ENCODE measurements around the gene SLC25A5. TPM values are rescaled to one million over a fixed set of nuclear protein-coding genes. Genes with fewer than 3 reads are reported as not detected.

Gene SLC25A5
- total and polyA plus RNA-seq, 10 of the 15 experiments (the other 5 are each of a cell fraction or from before 2014, with no cell fraction given): 361 to 3,863 (median 618) TPM

- TF ChIP-seq CTCF (IDR thresholded peaks at IDR 0.05 in 2 of 3, conservative IDR thresholded peaks at IDR 0.05 in 1 of 3; ENCODE audit: control insufficient read depth in 2 of 3, extremely low read depth in 1 of 3, insufficient read depth in 1 of 3, low read depth in 3 of 3, low read length in 3 of 3): no peak
- no peak for TF ChIP-seq NFIC (IDR thresholded peaks at IDR 0.05; ENCODE audit: low read depth, low read length)
- TF ChIP-seq TARDBP (IDR thresholded peaks at IDR 0.05; ENCODE audit: borderline replicate concordance): no peak
These were observed 49.1 kb upstream of the SLC25A5 start (continued) for GRCh38 chrX:119419146-119419545.

- ATAC-seq: no peak
- H3K27ac ChIP-seq (ENCODE audit: control insufficient read depth, insufficient read depth): no peak overlapping the region
- FAIRE-seq: no peak
- SMC1A ChIA-PET (ENCODE audit: uncharacterized antibody, unreplicated experiment): no interaction called here
- no peak overlapping the region for H2AFZ ChIP-seq (ENCODE audit: control insufficient read depth, low read depth, low read length)
- POLR2A ChIA-PET: no interaction called here
- no peak overlapping the region for H3K4me3 ChIP-seq
- RAD21 ChIA-PET (ENCODE audit: unreplicated experiment): no interaction called here
- no peak overlapping the region for H3K9ac ChIP-seq (ENCODE audit: control insufficient read depth, insufficient read depth, low read length)
- CTCF ChIA-PET: interaction anchor here (2.3 kb wide), 1 partner anchor 12 kb away, joined by 8 read pairs; no protein-coding TSS in a partner anchor
- 69% methylated on average over 2 of the region's 2 CpGs for WGBS (ENCODE audit: insufficient coverage, insufficient replicate concordance, low lambda C conversion rate, missing lambda C conversion rate)
- no TSS peak for BruUV-seq (replicated peaks)
- H4K20me1 ChIP-seq (ENCODE audit: control insufficient read depth, insufficient read depth): no peaks in the 10 kb centered on the region
- H3K79me2 ChIP-seq (ENCODE audit: control insufficient read depth, insufficient read depth, low read length): no peaks in the 10 kb centered on the region
- no peaks in the 10 kb centered on the region for H3K36me3 ChIP-seq (ENCODE audit: control insufficient read depth in 2 of 2, insufficient read depth in 2 of 2, low read length in 1 of 2)
- H3K27me3 ChIP-seq (replicated peaks in 1 of 2; ENCODE audit: control insufficient read depth in 2 of 2, insufficient read depth in 2 of 2, low read length in 1 of 2): no peaks in the 10 kb centered on the region; a peak in 1 of 4 replicates
- DNase-seq (ENCODE audit: low read depth, low spot score): no peak
- TF ChIP-seq PAX8 (IDR thresholded peaks at IDR 0.05): no peak
- TF ChIP-seq CBX3 (IDR thresholded peaks at IDR 0.05; ENCODE audit: borderline replicate concordance, low read depth): no peak
- no peak for TF ChIP-seq BCL3 (IDR thresholded peaks at IDR 0.05; ENCODE audit: borderline replicate concordance, insufficient read depth, low read depth, low read length, poor library complexity, severe bottlenecking)
- no peak for TF ChIP-seq POLR2A (IDR thresholded peaks at IDR 0.05; ENCODE audit: low read depth, low read length)
- no peak for TF ChIP-seq USF1 (IDR thresholded peaks at IDR 0.05; ENCODE audit: borderline replicate concordance, extremely low read length, insufficient read depth, low read depth, low read length)
- no peak for TF ChIP-seq SMARCA5 (IDR thresholded peaks at IDR 0.05)
- TF ChIP-seq ZNF207 (IDR thresholded peaks at IDR 0.05; ENCODE audit: borderline replicate concordance): no peak
- no peak for TF ChIP-seq ETV6 (conservative IDR thresholded peaks at IDR 0.05 in 1 of 2, IDR thresholded peaks at IDR 0.05 in 1 of 2; ENCODE audit: borderline replicate concordance in 1 of 2, low read depth in 1 of 2)
- TF ChIP-seq CEBPB (IDR thresholded peaks at IDR 0.05; ENCODE audit: borderline replicate concordance in 1 of 2, low read depth in 2 of 2, low read length in 2 of 2): no peak
- TF ChIP-seq EZH2 (IDR thresholded peaks at IDR 0.05; ENCODE audit: borderline replicate concordance, control insufficient read depth, low read depth, low read length): no peak
- no peak overlapping the region for H3K4me2 ChIP-seq (ENCODE audit: control insufficient read depth, insufficient read depth)
- no peaks in the 10 kb centered on the region for H3K9me3 ChIP-seq (replicated peaks; ENCODE audit: control insufficient read depth, insufficient read depth, low read length)
- in situ Hi-C loops (cut with MboI) (no loop called here), intact Hi-C loops (cut with micrococcal nuclease; ENCODE audit: unreplicated experiment) (no loop called here)
- no peaks in the 10 kb centered on the region for H3K4me1 ChIP-seq (ENCODE audit: control insufficient read depth, insufficient read depth, low read length)
These were observed 48.3 kb upstream of the SLC25A5 start for GRCh38 chrX:119419898-119420297.
